GM19463 (cell line): ENCODE data around the gene PTPRD.
A peak's percentile ranks its signal among the peaks of the same experiment; 100 is the strongest.

Experiments used
- ATAC-seq: cut with Tn5 transposase; IDR thresholded peaks from one replicate; pipeline ENCODE4 v1.9.1; 2021; ENCODE audit warnings: mild to moderate bottlenecking, moderate library complexity; ENCODE audit not compliant: unreplicated experiment

PTPRD gene

GRCh38 chr9:8389531-8389930, 2223.3 kb downstream of the PTPRD start:
- ATAC-seq, result no peak

GRCh38 chr9:8388132-8388531, 2224.7 kb downstream of the PTPRD start:
- no peak for ATAC-seq

- ATAC-seq, result no peak
Measured at GRCh38 chr9:8384091-8384490, 2228.7 kb downstream of the PTPRD start.

- ATAC-seq, result no peak
Measured at GRCh38 chr9:8382777-8383527, 2229.8 kb downstream of the PTPRD start.

- ATAC-seq, result no peak
Measured at GRCh38 chr9:8382266-8382665, 2230.5 kb downstream of the PTPRD start.

- no peak for ATAC-seq
Measured at GRCh38 chr9:8381601-8382000, 2231.2 kb downstream of the PTPRD start.

GRCh38 chr9:8374471-8374870, 2238.3 kb downstream of the PTPRD start:
- no peak for ATAC-seq

- ATAC-seq, result no peak
Measured at GRCh38 chr9:8371686-8372085, 2241.1 kb downstream of the PTPRD start.

GRCh38 chr9:8366161-8366926, 2246.5 kb downstream of the PTPRD start:
- no peak for ATAC-seq

- no peak for ATAC-seq
Measured at GRCh38 chr9:8365466-8366160, 2247.2 kb downstream of the PTPRD start.

GRCh38 chr9:8365029-8365428, 2247.8 kb downstream of the PTPRD start:
- peak; percentile 49 for ATAC-seq

GRCh38 chr9:8364026-8364752, 2248.6 kb downstream of the PTPRD start:
- no peak for ATAC-seq

GRCh38 chr9:8362250-8362649, 2250.6 kb downstream of the PTPRD start:
- ATAC-seq, result peak; percentile 54

GRCh38 chr9:8361364-8361763, 2251.4 kb downstream of the PTPRD start:
- no peak for ATAC-seq

- ATAC-seq, result no peak
Measured at GRCh38 chr9:8356406-8356805, 2256.4 kb downstream of the PTPRD start.

GRCh38 chr9:8351436-8351835, 2261.4 kb downstream of the PTPRD start:
- ATAC-seq, result no peak

- no peak for ATAC-seq
Measured at GRCh38 chr9:8349901-8350300, 2262.9 kb downstream of the PTPRD start.

- ATAC-seq, result no peak
Measured at GRCh38 chr9:8349376-8349775, 2263.4 kb downstream of the PTPRD start.

- no peak for ATAC-seq
Measured at GRCh38 chr9:8348756-8349155, 2264.0 kb downstream of the PTPRD start.

GRCh38 chr9:8346296-8346695, 2266.5 kb downstream of the PTPRD start:
- no peak for ATAC-seq
